ENCODE results near the gene CNTN5.

The CNTN5 gene

DNA sequence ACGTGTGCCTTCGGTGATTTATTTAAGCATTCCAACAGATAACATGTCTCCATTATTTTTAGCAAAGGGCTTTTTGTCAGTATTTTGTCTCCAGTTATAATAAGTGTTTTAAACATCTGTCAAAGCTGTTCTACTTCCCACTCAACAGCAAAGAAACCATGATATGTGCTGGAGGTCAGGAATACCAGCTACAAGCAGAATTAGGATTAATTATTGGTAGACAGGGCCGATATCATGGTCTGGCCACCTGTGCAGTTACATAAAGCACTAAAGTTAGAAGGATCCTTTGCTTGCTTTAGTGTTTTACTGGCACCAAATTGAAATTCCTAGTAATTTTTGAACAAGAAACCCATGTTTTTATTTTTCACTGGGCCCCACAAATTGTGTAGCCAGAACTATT, 1075.1 kb downstream of the CNTN5 start:
- DNase-seq (ENCODE audit: low spot score) = no peak

DNA sequence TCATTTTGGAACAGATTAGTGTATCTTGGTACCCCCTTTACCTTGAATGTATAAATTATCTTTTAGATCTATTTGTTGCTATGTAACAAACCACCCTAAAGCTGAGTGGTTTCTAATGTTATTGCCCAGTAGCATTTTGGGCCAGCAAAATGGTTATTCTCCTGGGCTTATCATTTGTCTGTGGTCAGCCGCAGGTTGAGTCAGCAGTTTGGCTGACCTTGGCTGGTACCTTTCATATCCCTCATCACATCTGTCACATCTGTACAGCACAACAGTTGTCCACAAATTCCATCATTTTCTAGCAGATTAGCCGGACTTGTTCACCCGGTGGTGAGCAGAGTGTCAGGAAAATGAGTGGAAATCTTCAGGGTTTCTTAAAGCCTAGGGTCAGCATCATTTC, 1077.8 kb downstream of the CNTN5 start:
- DNase-seq (ENCODE audit: low spot score) = no peak

DNA sequence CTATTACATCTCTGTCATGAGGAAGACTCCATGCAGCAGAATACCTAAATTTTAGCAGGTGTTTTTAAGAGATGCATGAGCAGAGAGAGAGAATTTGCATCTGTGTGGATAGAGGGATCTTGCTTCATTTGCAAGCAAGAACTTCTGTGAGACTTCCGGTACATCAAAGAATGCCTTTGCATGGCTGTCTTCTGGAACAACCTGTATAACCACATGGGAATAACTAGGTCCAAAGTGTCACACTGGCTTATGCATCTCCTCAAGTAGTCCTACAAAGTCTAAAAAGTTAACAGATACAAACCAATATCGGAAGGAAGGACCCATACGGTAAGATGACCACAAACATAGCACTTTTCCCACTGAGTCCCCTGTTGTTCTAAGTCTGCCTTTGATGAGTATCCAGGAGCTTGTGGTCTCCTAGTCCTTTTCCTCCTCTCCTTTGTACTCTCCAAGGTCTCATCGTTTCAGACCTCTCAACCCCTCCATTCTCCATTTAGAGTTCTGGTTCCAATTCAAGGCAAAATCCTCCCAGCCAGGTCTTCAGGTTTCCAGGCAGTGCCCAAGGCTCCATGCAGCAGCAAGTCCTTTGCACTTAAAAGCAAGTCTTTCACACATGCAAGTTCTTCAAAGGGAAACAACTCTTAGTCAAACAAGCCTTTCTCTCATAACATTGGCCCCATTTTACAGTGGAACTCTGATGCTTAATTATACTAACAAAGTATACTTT, 1084.7 kb downstream of the CNTN5 start:
- DNase-seq (ENCODE audit: low spot score) = no peak

DNA sequence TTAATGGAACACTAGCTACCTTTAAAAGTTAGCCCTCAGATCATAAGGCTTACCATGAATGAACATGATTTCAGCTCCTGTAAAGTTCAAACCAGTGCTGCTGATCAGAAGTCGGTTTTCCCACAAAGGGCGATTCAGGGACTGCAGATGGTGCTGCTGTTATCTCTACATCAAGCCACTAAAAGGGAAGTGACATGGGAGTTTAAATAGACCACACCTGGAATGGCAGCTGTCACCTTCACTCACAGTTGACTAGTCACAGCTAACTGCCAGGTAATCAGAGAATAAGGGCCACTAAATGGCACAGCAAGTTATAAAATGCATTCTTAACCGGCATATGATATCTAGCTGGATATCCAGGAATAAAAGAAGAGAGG, 1085.2 kb downstream of the CNTN5 start:
- no peak for DNase-seq (ENCODE audit: low spot score)

DNA sequence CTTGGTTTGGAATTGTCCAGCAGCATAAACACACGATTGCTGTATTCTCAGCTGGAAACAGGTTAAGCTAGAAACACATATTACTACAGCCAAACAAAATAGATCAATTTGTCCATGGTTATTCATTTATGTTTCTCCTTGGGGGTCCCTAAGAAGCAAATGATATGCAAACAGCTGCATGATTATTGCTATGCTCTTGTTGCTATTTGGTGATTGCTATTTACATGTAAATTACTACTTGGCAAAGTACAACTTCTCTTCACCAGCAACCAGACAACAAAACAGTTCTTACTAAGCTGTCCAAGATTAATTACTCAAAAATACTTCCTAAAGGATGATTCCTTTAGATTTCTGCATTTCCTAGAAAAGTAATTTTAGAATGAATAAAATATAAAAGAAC, 1098.4 kb downstream of the CNTN5 start:
- no peak for DNase-seq (ENCODE audit: low spot score)

DNA sequence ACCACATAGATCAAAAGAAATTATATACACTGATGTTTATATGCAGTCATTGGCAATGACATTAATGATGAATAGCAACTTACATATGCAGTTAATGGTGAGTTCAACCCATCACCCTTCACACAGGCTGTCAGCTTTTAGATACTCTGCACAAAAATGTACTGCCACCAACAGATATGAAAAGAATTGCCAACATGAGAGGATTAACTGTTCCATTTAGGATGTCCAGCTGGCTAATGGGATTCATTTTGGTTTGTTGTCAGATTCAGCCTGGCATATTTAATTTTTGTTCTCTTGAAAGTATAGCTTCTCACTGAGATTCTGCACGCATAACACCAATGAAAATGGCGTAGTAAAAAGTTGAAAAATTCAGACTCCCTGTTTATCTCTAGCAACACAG, 1112.4 kb downstream of the CNTN5 start:
- no peak for DNase-seq (ENCODE audit: low spot score)

DNA sequence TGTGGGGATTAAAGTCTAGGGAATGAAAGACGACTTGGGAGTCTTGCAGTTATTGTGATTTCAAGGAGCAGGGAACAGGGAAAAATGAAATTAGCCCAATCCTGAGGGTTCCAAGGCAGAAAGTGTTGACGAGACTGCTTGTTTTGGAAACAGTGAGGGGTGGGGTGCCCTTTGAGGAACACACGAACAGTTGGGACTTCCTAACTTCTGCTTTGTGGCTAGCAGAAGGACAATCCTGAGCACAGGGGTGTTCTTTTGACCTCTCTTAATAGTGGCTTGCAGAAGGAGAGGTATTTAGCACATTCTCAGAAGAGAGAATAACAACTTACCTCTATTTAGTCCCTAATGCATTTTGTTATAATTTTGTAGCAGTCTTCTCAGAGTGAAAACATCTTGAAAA, 1120.5 kb downstream of the CNTN5 start:
- DNase-seq (ENCODE audit: low spot score) = no peak

DNA sequence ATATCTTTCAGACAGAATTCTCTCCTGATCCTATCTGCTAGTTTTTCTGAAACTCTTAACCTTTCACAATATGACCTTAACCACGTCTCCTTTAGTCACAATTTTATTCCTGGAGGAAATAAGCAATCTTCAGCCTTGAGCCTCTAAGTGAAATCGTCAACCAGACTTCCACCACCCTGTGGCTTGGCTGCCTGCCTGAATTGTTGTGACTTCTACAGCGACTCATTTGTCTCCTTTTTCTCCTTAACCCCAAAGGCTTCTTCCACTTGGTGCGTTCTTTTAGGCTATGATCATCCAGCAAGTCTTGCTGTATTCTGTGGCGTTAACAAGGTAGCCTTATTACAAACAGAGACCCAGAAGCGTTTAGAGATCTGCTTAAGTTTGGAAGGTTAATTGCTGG, 1131.2 kb downstream of the CNTN5 start:
- no peak for DNase-seq (ENCODE audit: low spot score)

DNA sequence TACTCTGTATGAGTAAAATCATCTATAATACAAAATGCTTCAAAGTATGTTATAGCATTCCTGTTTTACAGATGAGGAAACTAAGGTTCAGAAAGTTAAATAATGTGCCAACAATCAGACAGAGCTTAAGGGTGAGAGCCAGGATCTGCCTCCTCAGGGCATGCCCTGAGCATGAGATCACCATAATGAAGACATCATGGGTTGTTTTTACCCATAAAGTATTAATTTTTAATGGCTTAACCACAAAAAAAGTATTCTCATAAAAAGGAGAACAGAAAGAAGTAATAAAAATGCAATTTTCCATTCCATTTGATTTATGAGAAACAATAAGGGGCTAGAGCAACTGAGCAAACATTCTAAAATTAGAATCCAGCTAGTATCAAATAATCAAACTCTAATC, 1132.0 kb downstream of the CNTN5 start:
- DNase-seq (ENCODE audit: low spot score) = no peak

DNA sequence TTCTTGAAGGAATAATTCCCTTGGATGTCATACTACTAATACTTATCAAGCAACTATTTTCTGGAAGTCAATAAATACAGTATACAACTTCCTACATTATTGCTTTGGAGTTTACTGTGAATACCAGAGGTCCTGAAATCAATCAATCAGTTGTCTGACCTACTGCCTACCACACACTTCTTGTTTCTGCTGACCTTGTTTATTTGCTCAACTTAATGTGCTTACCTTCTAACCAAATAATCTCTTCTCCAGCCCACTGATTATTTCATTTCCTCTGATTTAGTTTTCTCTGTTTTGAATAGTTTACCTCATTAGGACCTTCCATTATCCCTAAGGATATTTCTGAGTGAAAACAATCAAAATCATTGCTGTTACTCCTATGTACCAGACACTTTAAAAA, 1142.7 kb downstream of the CNTN5 start:
- no peak for DNase-seq (ENCODE audit: low spot score)

DNA sequence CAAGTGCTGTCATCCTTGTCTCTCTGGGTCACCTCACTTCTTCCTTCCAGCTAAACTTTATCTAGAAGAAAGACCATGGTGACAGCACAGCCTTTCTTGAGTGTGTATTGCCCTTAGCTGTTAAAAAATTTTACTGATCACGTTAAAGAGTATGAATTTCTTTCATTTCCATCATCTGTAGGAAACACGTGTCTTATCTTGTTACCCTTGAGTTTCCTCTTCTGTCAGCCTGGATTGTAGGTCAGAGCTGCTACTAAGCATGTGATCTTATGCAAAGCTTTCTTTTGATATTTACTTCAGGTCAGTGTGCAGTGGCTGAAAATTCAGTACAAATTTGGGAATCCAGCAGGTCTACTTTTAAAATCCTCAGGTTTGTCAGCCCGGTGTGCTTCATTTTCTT, 1154.1 kb downstream of the CNTN5 start:
- DNase-seq (ENCODE audit: low spot score) = no peak

DNA sequence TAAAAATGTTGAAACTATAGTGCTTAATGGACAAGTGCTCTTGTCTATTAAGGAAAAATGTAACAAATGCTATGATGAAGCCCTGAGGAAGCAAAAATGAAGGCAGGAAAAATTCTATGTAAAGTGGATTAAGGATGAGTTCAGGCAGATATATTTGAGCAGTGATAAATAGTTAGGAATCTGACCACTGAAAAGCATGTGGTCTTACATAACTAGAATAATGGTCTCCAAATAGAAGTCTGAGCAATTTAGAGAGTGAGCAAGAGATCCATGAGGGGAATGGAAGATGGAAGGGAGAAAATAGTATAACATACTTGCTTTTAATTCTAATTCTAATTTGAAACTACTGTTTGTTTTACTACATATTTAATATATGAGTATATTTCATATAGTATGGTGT, 1155.7 kb downstream of the CNTN5 start:
- no peak for DNase-seq (ENCODE audit: low spot score)

DNA sequence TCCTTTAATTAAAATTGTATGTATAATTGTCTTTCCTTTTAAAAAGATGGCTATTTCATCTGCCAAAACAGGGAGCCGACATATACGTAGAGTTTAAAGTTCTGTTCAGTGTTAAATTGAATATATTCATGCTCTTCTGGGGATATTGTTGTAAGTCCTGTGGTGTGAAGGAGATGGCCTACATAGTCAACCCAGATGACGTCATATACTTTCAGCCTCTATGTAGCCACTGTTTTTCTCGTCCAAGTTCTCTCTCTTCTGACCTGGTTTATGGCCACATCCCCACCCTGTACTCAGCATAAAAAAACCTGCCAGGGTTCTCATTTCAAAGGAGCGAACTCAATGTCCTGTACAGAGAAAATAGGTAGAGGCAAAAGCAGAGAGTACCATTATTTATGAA, 1156.9 kb downstream of the CNTN5 start:
- no peak for DNase-seq (ENCODE audit: low spot score)

DNA sequence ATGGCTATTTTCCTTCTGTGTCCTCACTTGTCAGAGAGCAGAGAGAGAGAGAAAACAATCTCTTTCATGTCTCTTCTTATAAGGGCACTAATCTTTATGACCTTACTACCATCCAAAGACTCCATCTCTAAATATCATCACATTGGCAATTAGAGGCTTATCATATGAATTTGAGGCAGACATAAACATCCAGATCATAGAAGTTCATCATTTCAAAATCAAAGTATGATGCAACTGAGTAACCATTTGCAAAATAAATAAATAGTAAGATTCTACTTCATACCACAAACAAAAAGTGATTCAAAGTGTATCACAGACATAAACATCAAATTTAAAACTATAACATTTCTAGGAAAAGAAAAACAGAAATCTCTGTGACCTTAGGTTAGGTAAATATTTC, 1161.6 kb downstream of the CNTN5 start:
- DNase-seq (ENCODE audit: low spot score) = no peak

DNA sequence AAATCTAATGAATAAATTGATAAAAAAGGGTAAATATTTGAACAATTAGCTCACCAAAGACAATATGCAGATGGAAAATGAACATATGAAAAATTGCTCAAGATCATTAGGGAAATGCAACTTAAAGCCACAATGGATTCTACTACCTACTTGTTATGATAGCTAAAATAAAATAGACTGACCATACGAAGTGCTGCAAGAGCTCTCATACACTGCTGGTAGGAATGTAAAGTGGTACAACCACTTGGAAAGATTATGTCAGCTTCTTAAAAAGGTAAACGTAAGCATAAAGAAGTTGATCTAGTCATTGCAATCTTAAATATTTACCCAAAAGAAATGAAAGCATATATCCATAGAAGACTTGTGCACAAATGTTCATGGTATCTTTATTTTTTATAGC, 1162.2 kb downstream of the CNTN5 start:
- DNase-seq (ENCODE audit: low spot score) = no peak

DNA sequence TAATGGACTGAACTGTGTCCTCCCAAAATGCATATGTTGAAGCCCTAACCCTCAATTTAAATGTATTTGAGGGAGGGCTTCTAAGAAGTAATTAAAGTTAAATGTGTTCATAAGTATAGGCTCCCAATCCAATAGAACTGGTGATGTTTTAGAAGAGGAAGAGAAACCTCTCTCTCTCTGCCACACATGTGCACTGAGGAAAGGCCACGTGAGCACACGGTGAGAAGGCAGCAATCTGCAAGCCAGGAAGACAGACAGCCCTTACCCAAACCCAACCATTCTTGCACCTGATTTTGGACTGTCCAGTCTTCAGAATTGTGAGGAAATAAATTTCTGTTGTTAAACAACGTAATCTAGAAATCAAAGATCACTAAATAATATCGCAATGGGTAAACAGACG, 1164.8 kb downstream of the CNTN5 start:
- no peak for DNase-seq (ENCODE audit: low spot score)

DNA sequence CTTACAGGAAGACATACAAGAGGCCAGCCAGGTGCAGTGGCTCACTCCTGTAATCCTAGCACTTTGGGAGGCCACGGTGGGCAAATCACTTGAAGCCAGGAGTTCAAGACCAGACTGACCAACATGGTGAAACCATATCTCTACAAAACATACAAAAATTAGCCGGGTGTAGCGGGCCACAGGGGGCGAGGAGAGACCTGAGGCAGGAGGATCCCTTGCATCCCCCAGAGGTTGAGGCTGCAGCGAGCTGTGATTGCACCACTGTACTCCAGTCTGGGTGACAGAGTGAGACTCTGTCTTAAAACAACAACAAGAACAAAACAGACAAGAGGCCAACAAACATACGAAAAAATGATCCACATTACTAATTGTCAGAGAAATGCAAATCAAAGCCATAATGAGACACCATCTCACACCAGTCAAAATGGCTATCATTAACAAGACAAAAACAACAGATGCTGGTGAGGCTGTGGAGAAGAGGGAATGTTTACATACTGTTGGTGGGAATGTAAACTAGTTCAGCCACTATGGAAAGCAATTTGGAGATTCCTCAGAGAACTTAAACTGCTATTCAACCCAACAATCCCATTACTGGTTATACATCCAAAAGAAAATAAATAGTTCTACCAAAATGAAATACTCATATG, 1167.5 kb downstream of the CNTN5 start:
- DNase-seq (ENCODE audit: low spot score) = no peak

DNA sequence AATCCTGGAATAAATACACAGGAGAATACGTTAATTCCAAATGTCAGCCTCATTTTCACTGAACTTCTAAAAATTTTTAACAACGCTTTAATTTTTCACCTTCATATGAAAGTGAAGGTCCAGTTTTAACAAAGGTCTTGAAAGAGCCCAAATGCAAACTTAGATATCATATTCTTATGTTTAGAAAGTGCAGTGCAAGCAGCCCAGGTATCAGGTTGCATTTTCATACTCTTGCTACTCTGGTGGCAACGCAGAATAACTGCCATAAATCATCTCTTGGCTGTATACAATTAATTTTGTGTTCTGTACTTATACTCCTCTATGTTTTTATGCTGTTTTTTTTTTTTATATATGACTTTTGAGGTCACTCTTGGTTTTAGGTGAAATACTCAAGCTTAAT, 1169.6 kb downstream of the CNTN5 start:
- no peak for DNase-seq (ENCODE audit: low spot score)

DNA sequence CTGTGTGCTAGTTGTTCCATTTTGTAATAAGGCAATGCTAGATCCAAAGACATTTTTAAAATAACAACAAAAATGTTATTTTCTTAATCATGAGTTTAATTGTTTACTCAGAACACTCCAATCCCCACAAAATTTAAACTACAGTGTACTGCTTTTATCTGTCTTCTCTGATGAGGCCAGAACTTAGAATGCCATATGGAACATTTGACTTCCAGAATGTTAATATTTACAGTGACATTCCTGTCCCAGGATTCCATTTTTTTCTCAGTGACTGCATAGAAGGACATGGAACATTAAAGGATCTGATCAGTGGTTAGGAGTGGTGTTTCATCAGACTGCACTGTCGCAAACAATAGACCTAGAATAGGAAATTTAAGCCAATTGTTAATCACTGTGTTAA, 1171.4 kb downstream of the CNTN5 start:
- no peak for DNase-seq (ENCODE audit: low spot score)

DNA sequence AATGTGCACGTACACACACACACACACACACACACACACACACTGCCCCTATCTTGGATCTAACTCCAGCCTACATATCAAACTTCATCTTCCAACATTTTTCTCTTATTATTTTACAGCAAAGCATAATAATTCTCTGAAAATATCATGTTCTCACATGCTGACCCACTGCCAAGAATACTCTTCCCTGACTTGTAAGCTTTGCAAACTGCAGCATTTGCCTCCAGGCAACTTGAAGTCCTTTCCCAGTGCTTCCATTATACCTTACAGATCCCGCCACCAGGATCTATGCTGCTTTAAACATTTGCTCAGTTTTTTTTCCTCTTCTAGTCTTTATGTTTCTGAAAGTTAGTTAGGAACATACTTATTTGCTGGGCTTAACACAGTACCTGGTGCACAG, 1183.0 kb downstream of the CNTN5 start:
- no peak for DNase-seq (ENCODE audit: low spot score)

DNA sequence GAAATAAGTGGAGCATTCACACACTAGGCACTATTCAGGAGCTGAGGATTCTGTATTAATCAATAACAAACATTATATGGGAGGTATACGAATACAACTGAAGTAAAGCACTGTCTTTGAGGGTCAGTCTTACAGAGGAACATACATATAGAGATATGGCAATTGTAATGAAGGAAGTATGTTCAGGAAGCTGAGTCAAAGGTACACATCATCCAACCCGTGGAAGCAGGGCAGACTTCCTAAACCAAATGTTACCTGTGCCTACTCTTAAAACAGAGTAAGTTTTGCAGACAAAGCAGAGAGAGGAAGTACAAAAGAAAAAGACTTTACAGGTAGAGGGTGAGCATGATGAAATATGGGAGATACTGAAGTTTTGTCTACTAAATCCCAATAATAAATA, 1185.2 kb downstream of the CNTN5 start:
- no peak for DNase-seq (ENCODE audit: low spot score)

DNA sequence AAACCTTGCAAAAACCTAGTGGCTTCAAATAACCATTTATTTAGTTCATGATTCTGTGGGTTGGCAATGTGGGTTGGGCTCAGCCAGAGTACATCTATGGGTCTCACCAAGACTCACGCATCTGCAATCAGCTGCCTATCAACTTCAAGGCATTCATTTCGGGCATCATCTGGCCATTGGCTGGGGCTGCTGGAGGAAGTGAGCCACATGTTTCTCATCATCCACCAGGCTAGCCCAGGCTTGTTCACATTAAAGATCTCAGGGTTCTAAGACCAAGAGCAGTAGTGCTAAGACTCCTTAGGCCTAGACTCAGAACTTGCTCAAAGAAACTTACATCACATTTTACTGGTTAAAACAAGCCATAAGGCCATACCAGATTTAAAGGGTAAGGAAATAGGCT, 1187.5 kb downstream of the CNTN5 start:
- DNase-seq (ENCODE audit: low spot score) = no peak

DNA sequence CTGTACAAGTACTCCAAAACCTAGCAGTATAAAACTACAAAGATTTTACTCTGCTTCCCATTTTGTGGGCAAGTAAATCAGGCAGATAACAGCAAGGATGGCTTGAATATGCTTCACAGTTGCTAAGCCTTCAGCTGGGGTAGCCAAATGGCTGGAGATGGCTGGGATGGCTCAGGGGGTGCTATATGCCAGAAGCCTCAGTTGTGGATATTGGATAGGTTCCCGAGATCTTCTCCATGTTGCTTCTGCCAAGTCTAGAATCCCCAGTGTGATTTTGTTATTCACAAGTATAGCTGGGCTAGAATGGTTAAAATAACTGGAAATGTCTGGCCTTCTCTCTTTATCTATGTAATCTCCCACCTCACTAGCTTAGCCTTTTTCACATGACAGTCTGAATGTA, 1194.0 kb downstream of the CNTN5 start:
- no peak for DNase-seq (ENCODE audit: low spot score)

DNA sequence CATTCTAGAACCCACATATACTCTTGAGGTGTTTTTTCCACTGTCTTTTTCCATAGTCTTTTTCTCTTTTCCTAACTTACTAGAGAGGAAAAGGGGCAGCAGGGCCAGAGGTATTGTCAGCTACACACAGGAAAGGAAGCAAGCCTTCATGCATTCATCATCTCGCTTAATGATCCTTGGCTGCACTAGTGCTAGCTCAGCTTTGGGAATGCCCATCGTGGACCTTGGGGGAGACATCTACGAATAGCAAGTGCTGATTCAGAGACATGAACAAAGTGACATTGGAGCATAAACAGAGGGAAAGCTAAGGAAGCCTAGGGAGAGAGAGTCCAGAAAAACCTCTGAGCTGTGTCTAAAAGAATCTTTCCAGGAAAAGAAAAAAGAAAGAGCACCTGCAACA, 1200.1 kb downstream of the CNTN5 start:
- no peak for DNase-seq (ENCODE audit: low spot score)

Measured in iPS-NIHi11 (cell line).